Measurements from ENCODE around the gene RUFY3. TPM values are rescaled to one million over a fixed set of nuclear protein-coding genes. Genes with fewer than 3 reads are reported as not detected.

RUFY3 gene
- total RNA-seq, 1 donor from 2014 or later = 80.9 TPM

DNA sequence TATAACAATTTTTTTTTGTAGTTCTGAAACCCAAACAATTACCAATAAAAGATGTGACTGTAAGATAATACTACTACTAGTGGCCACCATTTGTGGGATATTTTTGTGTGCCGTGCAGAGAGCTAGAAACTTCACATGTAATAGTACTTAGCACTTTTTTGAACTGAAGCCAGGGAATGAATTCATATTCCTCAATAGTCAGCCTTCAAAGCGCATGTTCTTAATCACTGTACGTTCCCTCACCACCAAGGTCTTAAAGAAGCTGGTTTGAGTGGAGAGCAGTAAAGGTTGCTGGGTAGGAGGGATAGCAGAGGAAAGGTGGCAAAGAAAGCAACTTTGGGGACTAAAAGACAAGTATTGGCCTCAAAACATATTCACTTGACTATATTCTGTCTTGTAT, 9.6 kb upstream of the RUFY3 start:
- H3K27me3 ChIP-seq = no peaks in the 10 kb centered on the region
- H3K27ac ChIP-seq = no peak overlapping the region
- H3K9ac ChIP-seq = no peak overlapping the region
- peaks cover 39% of the 10 kb centered on the region for H3K4me1 Mint-ChIP-seq
- peaks cover 16% of the 10 kb centered on the region for H3F3A ChIP-seq (ENCODE audit: low read depth)
- no peak overlapping the region for H3K4me2 ChIP-seq
- peaks cover 18% of the 10 kb centered on the region for H4K20me1 ChIP-seq (ENCODE audit: low read depth)
- DNase-seq (ENCODE audit: low spot score) = no peak
- H3K9me3 Mint-ChIP-seq = peaks cover 5% of the 10 kb centered on the region
- peak overlapping the region; percentile 31 for H3K27ac Mint-ChIP-seq
- H3K9me3 ChIP-seq (ENCODE audit: low read depth) = no peaks in the 10 kb centered on the region
- no peak for TF ChIP-seq EZH2phosphoT487 (IDR thresholded peaks at IDR 0.05)
- TF ChIP-seq, protein P1, sequence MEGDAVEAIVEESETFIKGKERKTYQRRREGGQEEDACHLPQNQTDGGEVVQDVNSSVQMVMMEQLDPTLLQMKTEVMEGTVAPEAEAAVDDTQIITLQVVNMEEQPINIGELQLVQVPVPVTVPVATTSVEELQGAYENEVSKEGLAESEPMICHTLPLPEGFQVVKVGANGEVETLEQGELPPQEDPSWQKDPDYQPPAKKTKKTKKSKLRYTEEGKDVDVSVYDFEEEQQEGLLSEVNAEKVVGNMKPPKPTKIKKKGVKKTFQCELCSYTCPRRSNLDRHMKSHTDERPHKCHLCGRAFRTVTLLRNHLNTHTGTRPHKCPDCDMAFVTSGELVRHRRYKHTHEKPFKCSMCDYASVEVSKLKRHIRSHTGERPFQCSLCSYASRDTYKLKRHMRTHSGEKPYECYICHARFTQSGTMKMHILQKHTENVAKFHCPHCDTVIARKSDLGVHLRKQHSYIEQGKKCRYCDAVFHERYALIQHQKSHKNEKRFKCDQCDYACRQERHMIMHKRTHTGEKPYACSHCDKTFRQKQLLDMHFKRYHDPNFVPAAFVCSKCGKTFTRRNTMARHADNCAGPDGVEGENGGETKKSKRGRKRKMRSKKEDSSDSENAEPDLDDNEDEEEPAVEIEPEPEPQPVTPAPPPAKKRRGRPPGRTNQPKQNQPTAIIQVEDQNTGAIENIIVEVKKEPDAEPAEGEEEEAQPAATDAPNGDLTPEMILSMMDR (IDR thresholded peaks at IDR 0.05) = no peak
- TF ChIP-seq EZH2 (IDR thresholded peaks at IDR 0.05) = no peak
- no peak overlapping the region for H3K4me3 Mint-ChIP-seq
- H3K4me3 ChIP-seq = no peak overlapping the region
- peaks cover 9% of the 10 kb centered on the region for H3K36me3 Mint-ChIP-seq
- no peaks in the 10 kb centered on the region for H3K36me3 ChIP-seq
- H3K79me2 ChIP-seq (ENCODE audit: low read depth) = peaks cover 95% of the 10 kb centered on the region
- no peak overlapping the region for H2AFZ ChIP-seq (replicated peaks)
- peaks cover 2% of the 10 kb centered on the region for H3K27me3 Mint-ChIP-seq (ENCODE audit: insufficient read depth, low read depth)
- peaks cover 20% of the 10 kb centered on the region for H3K4me1 ChIP-seq

DNA sequence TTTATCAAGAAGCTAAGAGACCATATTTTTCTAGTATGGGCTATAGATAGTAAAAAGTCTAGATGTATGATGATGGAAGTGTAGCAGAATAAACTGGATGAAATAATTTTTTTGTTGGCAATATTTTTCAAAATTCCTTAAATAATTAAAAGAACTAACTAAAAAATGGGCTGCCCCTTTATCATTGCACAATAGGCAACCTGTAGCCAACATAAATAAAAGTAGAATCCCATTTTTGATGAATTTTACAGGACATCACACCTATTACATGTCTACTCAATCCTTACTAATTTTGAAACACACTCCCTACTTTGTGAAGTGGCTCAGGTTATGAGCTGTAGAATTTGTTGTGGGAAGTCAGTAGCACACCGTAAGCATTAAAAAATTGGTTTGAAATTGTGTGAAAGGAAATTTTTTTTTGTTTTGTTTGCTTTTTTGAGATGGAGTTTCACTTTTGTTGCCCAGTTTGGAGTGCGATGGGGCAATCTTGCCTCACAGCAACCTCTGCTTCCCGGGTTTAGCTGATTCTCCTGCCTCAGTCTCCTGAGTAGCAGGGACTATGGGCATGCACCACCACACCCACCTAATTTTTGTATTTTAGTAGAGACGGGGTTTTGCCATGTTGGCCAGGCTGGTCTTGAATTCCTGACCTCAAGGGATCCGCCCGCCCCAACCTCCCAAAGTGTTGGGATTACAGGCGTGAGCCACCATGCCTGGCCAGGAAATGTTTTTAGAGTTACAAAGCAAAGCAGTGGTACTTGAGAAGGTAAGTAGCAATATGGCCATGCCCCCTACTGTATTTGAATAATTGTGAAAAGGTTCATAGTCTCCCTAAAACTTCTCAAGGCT, 8.9 kb upstream of the RUFY3 start:
- DNase-seq (ENCODE audit: low spot score) = no peak
- TF ChIP-seq EZH2 (IDR thresholded peaks at IDR 0.05) (no peak), EZH2phosphoT487 (IDR thresholded peaks at IDR 0.05) (no peak)
- TF ChIP-seq, protein P1 (IDR thresholded peaks at IDR 0.05) = no peak
- peaks cover 5% of the 10 kb centered on the region for H3K9me3 Mint-ChIP-seq
- Histone ChIP-seq H4K20me1 (ENCODE audit: low read depth) (peaks cover 18% of the 10 kb centered on the region), H2AFZ (replicated peaks) (no peak overlapping the region), H3K9me3 (ENCODE audit: low read depth) (no peaks in the 10 kb centered on the region), H3K4me1 (peaks cover 19% of the 10 kb centered on the region), H3K79me2 (ENCODE audit: low read depth) (peaks cover 93% of the 10 kb centered on the region), H3K27me3 (no peaks in the 10 kb centered on the region), H3K27ac (no peak overlapping the region), H3K4me2 (no peak overlapping the region), H3K4me3 (no peak overlapping the region), H3K36me3 (no peaks in the 10 kb centered on the region), H3K9ac (no peak overlapping the region), H3F3A (ENCODE audit: low read depth) (peaks cover 16% of the 10 kb centered on the region)
- H3K27me3 Mint-ChIP-seq (ENCODE audit: insufficient read depth, low read depth) = peaks cover 2% of the 10 kb centered on the region
- H3K27ac Mint-ChIP-seq = no peak overlapping the region
- H3K4me3 Mint-ChIP-seq = no peak overlapping the region
- H3K4me1 Mint-ChIP-seq = peaks cover 33% of the 10 kb centered on the region
- peaks cover 9% of the 10 kb centered on the region for H3K36me3 Mint-ChIP-seq

DNA sequence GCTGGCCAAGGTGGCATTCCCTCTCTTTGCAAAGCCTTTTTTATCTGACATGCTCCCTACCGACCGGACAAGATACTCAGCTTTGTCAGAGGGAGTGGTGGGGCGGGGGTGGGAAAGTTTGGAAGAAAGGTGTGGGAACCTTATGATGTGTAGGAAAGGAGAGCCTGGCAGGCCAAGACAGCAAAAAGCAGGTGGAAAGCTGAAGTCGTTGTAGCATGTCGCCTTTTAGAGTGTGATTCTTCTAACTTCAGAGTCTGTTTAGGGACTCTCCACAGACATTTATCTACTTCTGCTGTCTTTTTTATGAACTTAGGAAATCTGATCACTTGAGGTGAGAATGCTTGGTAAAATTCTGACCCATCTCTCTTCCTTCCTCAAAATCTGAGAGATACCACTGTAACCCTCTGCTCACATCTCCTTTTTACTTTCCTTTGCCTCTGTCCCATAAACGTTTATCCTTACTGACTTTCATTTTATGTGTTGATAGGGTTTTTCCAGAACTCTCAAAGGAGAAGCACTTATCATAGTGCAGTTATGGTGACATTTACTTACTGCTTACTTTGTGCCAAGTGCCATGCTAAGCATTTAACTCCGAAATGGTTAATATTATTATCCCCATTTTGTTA, 8.2 kb upstream of the RUFY3 start:
- no peak overlapping the region for H3K4me3 ChIP-seq
- Mint-ChIP-seq H3K4me3 (no peak overlapping the region), H3K36me3 (peaks cover 9% of the 10 kb centered on the region), H3K27ac (no peak overlapping the region), H3K4me1 (peaks cover 33% of the 10 kb centered on the region), H3K27me3 (ENCODE audit: insufficient read depth, low read depth) (peaks cover 2% of the 10 kb centered on the region), H3K9me3 (peaks cover 5% of the 10 kb centered on the region)
- peaks cover 16% of the 10 kb centered on the region for H3F3A ChIP-seq (ENCODE audit: low read depth)
- H3K4me1 ChIP-seq = peaks cover 19% of the 10 kb centered on the region
- TF ChIP-seq, protein P1 (IDR thresholded peaks at IDR 0.05) = no peak
- TF ChIP-seq EZH2phosphoT487 (IDR thresholded peaks at IDR 0.05) (no peak), EZH2 (IDR thresholded peaks at IDR 0.05) (no peak)
- no peaks in the 10 kb centered on the region for H3K27me3 ChIP-seq
- peaks cover 93% of the 10 kb centered on the region for H3K79me2 ChIP-seq (ENCODE audit: low read depth)
- no peaks in the 10 kb centered on the region for H3K36me3 ChIP-seq
- H3K9me3 ChIP-seq (ENCODE audit: low read depth) = no peaks in the 10 kb centered on the region
- H3K27ac ChIP-seq = no peak overlapping the region
- DNase-seq (ENCODE audit: low spot score) = no peak
- no peak overlapping the region for H3K9ac ChIP-seq
- H4K20me1 ChIP-seq (ENCODE audit: low read depth) = peaks cover 18% of the 10 kb centered on the region
- H2AFZ ChIP-seq (replicated peaks) = no peak overlapping the region
- no peak overlapping the region for H3K4me2 ChIP-seq
